HL-60/S4 treated with phorbol 12-myristate 13-acetate at 8.2 ng/mL for 4 days and 3 days (cell line): ENCODE measurements around the gene IL36B.

ENCODE experiments used
- in situ Hi-C: fragments of 300-500 bp; cut with MboI; formaldehyde crosslinking; loops from 2 replicates; pipeline ENCODE4 v1.15.0; 2022; ENCODE audit warnings: low sequenced_read_pairs

The IL36B gene

GRCh38 chr2:113057117-113057516 lies 4.5 kb upstream of the IL36B start:
- in situ Hi-C loops, result no loop called here

- in situ Hi-C loops, result no loop called here
Measured at GRCh38 chr2:113056521-113056920, 3.9 kb upstream of the IL36B start.

GRCh38 chr2:113054066-113054465 lies 1.4 kb upstream of the IL36B start:
- in situ Hi-C loops, result no loop called here

GRCh38 chr2:113053666-113054065 lies 999 bp upstream of the IL36B start:
- in situ Hi-C loops, result no loop called here

GRCh38 chr2:113050921-113051895 lies 1.5 kb downstream of the IL36B start:
- in situ Hi-C loops, result no loop called here

GRCh38 chr2:113046465-113046864 lies 6.2 kb downstream of the IL36B start:
- in situ Hi-C loops, result no loop called here

- in situ Hi-C loops, result no loop called here
Measured at GRCh38 chr2:113041871-113042270, 10.8 kb downstream of the IL36B start.

- in situ Hi-C loops, result no loop called here
Measured at GRCh38 chr2:113039719-113040118, 12.9 kb downstream of the IL36B start.

- in situ Hi-C loops, result no loop called here
Measured at GRCh38 chr2:113039158-113039557, 13.5 kb downstream of the IL36B start.

GRCh38 chr2:113038291-113038690 lies 14.4 kb downstream of the IL36B start:
- in situ Hi-C loops, result no loop called here

GRCh38 chr2:113036763-113037162 lies 15.9 kb downstream of the IL36B start:
- in situ Hi-C loops, result no loop called here

- in situ Hi-C loops, result no loop called here
Measured at GRCh38 chr2:113034016-113034415, 18.7 kb downstream of the IL36B start.

GRCh38 chr2:113032737-113033136 lies 19.9 kb downstream of the IL36B start:
- in situ Hi-C loops, result no loop called here

- in situ Hi-C loops, result no loop called here
Measured at GRCh38 chr2:113028112-113028511, 24.6 kb downstream of the IL36B start.

GRCh38 chr2:113027691-113028090 lies 25.0 kb downstream of the IL36B start:
- in situ Hi-C loops, result no loop called here

- in situ Hi-C loops, result no loop called here
Measured at GRCh38 chr2:113025737-113026136, 26.9 kb downstream of the IL36B start.

GRCh38 chr2:113024764-113025163 lies 27.9 kb downstream of the IL36B start:
- in situ Hi-C loops, result no loop called here

GRCh38 chr2:113021312-113021711 lies 31.4 kb downstream of the IL36B start:
- in situ Hi-C loops, result no loop called here

GRCh38 chr2:113018509-113018908 lies 34.2 kb downstream of the IL36B start:
- in situ Hi-C loops, result no loop called here

GRCh38 chr2:113015655-113016054 lies 37.0 kb downstream of the IL36B start:
- in situ Hi-C loops, result no loop called here

- in situ Hi-C loops, result no loop called here
Measured at GRCh38 chr2:113015042-113015441, 37.6 kb downstream of the IL36B start.

- in situ Hi-C loops, result no loop called here
Measured at GRCh38 chr2:113014067-113014466, 38.6 kb downstream of the IL36B start.

- in situ Hi-C loops, result no loop called here
Measured at GRCh38 chr2:113013336-113013661, 39.4 kb downstream of the IL36B start.
